Lower leg skin (tissue), 4 donors: ENCODE measurements around the gene PAFAH1B1. TPM values are rescaled to one million over a fixed set of nuclear protein-coding genes. Genes with fewer than 3 reads are reported as not detected.

ENCODE experiments used
- DNase-seq, 2 donors: peaks; one replicate each; pipeline ENCODE4 v3.0.0-alpha.2; 2019; ENCODE audit warnings: low spot score in 2 of 2
- H3K4me3 ChIP-seq: fragments of 200-600 bp; sonication (generic); 2 replicates; pipeline ENCODE4 v1.5.1; 2017; ENCODE audit warnings: mild to moderate bottlenecking, low read depth; ENCODE audit not compliant: poor library complexity, severe bottlenecking
- POLR2A ChIP-seq, 2 donors: fragments of 450-650 bp; IDR thresholded peaks; one replicate each; pipeline ENCODE4 v1.6.1; 2016 to 2017; ENCODE audit warnings: antibody characterized with exemption in 2 of 2, mild to moderate bottlenecking in 1 of 2, moderate library complexity in 1 of 2
- WGBS, 2 donors: methylation state at CpG; one replicate each; pipeline ENCODE4 v1.1.5; 2018; 5-methylcytosine and 5-hydroxymethylcytosine counted together
- intact Hi-C: fragments of 100-400 bp; cut with DNase I; formaldehyde crosslinking; loops from one replicate; pipeline ENCODE4 v1.15.0; 2023; ENCODE audit warnings: low total_unique reads
- total RNA-seq, 4 donors: library from RNA; depleted of rRNA; stranded (reverse); fragments of >200 nt; gene quantifications; one replicate each; pipeline ENCODE4 v1.1.0, GENCODE V29; 2016
- TF ChIP-seq, protein P1 (sequence below), 3 donors: fragments of 450-650 bp; IDR thresholded peaks; one replicate each; pipeline ENCODE4 v1.5.1; 2016; ENCODE audit warnings: antibody characterized with exemption in 3 of 3, mild to moderate bottlenecking in 3 of 3, moderate library complexity in 2 of 3

Gene PAFAH1B1
- total RNA-seq, 4 donors from 2014 or later, result 58.7 to 121 (median 94.6) TPM

DNA sequence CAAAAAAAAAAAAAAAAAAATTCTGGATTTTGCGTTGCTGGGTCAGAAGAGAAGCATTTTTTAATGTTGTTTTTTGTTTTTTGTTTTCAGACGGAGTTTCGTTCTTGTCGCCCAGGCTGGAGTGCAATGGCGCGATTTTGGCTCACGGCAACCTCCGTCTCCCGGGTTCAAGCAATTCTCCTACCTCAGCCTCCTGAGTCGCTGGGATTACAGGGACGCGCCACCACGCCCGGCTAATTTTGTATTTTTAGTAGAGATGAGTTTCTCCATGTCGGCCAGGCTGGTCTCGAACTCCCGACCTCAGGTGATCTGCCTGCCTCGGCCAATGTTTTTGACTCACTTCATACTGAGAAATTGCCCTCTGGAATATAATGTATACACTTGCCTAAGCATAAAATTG, 11.0 kb upstream of the PAFAH1B1 start:
- 96 to 97% methylated on average over 18 of the region's 18 CpGs for WGBS, 2 donors
- intact Hi-C loops, result no loop called here
- no peak overlapping the region for H3K4me3 ChIP-seq
- no peak for DNase-seq
- TF ChIP-seq, protein P1, sequence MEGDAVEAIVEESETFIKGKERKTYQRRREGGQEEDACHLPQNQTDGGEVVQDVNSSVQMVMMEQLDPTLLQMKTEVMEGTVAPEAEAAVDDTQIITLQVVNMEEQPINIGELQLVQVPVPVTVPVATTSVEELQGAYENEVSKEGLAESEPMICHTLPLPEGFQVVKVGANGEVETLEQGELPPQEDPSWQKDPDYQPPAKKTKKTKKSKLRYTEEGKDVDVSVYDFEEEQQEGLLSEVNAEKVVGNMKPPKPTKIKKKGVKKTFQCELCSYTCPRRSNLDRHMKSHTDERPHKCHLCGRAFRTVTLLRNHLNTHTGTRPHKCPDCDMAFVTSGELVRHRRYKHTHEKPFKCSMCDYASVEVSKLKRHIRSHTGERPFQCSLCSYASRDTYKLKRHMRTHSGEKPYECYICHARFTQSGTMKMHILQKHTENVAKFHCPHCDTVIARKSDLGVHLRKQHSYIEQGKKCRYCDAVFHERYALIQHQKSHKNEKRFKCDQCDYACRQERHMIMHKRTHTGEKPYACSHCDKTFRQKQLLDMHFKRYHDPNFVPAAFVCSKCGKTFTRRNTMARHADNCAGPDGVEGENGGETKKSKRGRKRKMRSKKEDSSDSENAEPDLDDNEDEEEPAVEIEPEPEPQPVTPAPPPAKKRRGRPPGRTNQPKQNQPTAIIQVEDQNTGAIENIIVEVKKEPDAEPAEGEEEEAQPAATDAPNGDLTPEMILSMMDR (IDR thresholded peaks at IDR 0.05), result no peak
- TF ChIP-seq POLR2A (IDR thresholded peaks at IDR 0.05), result no peak

- TF ChIP-seq POLR2A (IDR thresholded peaks at IDR 0.05), result no peak
- TF ChIP-seq, protein P1 (IDR thresholded peaks at IDR 0.05), result no peak
- 92 to 95% methylated on average over 16 of the region's 16 CpGs for WGBS, 2 donors
- DNase-seq, result no peak
- intact Hi-C loops, result no loop called here
- no peak overlapping the region for H3K4me3 ChIP-seq
Observed at GRCh38 chr17:2591040-2591640, 2.3 kb upstream of the PAFAH1B1 start.

DNA sequence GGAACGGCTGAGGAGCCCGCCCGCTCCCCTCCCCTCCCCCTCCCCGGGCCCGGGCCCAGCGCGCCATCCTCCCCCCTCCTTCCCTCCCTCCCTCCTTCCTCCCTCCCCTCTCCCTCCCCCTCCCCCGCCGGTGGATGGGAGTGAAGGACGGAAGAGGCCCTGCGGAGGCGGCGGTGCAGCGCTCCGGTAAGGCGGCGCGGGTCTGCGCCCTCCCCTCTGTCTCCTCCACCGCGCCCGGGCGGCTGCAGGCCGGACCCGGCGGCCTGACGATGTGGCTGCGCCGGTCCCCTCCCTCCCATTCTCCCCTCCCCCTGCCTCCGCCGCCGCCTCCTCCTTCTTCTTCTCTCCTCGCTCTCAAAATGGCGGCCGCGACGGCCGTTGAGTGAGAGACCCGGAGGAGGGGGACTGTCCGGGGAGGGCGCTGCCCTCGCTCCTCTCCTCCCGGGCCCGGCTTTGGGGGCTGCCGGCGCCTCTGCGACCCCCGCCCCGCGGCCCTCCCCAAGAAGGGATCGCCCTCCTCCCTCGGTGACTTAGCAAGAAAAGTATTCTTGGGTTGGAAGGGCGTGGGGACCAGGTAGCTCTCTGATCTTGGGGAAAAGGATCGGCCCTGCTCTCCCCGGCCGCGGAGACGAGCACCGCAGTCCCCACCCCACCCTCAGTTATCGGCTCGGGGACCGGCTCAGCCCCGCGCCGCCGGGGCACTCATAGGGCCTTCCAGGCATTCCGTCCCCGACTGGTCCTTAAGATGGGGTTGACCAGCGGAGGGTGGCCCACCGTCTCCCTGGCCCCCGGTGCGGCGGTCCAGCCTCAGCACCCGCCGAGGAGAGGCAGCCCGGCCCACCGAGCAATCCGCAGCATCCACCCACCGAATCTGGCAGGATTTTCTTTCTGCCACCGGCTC, 617 bp downstream of the PAFAH1B1 start:
- TF ChIP-seq, protein P1 (IDR thresholded peaks at IDR 0.05), result no peak
- no peak for TF ChIP-seq POLR2A (IDR thresholded peaks at IDR 0.05)
- H3K4me3 ChIP-seq, result peak overlapping the region; percentile 83
- intact Hi-C loops, result no loop called here
- WGBS, 2 donors, result 0% methylated on average over 57 to 59 of the region's 80 CpGs
- DNase-seq, result peak; percentile 79 to 96

DNA sequence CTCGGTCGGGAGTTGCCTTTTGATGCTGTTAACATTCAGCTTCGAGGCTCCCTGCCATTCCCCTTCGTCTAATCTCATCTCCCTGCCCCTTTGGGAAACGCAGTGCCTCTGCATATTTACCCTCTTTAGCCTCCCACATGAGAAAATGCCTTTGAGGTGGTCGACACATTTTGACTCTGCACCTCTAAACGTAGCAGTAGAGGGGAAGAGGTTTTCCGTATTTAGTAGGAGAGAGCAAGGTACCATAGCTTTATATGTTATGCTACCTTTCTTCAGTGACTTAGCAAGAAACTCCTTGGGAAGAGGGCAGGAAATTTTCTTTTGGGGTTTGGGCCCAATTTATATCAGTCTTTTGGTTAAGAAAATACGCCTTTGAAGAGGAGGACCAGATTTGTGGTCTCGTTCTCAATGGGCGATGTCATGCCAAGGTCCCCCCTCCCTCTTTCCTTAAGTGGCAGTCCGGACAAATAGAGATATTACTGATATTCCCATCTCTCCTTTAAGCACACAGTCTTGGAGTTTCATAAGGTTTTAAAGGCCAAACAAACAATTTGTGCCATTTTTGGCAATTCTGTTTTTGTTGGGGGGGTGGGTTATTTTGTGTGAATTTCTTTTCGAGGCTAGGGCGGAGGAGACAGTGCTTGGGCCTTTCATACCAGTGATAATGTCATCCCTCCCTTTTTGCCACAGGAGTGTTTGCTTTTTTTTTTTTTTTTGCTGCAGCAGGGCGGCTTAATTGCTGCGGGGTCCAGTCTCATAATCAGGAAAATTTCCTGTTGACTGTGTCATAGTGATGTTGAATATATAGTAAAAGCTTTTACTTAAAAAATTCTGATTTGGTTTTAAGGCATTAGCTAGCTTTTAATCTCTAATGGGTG, 1.5 kb downstream of the PAFAH1B1 start:
- no peak for DNase-seq
- no peak for TF ChIP-seq POLR2A (IDR thresholded peaks at IDR 0.05)
- TF ChIP-seq, protein P1 (IDR thresholded peaks at IDR 0.05), result no peak
- intact Hi-C loops, result no loop called here
- WGBS, 2 donors, result 1 to 2% methylated on average over 16 of the region's 16 CpGs
- peak overlapping the region; percentile 83 for H3K4me3 ChIP-seq

DNA sequence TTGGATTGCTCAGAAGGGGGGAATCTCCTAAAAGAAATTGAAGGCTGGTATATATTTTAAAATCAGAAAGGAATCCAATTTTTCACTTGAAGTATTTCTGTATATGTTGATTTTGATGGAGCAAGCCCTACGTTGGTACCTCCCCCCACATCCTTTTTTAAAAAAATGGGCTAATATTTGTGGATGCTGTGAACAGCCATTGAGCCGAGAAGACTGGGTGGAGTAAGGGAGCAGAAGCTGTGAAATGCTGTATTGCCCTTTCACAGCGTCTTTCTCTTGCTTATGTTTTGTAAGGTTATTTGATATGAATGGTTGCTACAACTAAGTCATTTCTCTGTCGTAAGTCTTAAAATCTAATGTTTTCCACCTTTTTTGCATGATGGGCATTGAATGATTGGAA, 2.3 kb downstream of the PAFAH1B1 start:
- no peak for DNase-seq
- WGBS, 2 donors, result 6 to 7% methylated on average over 4 of the region's 4 CpGs
- no peak for TF ChIP-seq POLR2A (IDR thresholded peaks at IDR 0.05)
- TF ChIP-seq, protein P1 (IDR thresholded peaks at IDR 0.05), result no peak
- intact Hi-C loops, result no loop called here
- no peak overlapping the region for H3K4me3 ChIP-seq
